GM21717 (cell line): ENCODE results near the gene SIGMAR1.
A peak's percentile ranks its signal among the peaks of the same experiment; 100 is the strongest.
"Not testable (repeated sequence)": the region's sequence is repeated elsewhere in the genome, so short reads cannot be mapped to it uniquely, and the experiment has no call there.

Experiments
- ATAC-seq: cut with Tn5 transposase; IDR thresholded peaks from one replicate; pipeline ENCODE4 v1.9.1; 2021; ENCODE audit warnings: mild to moderate bottlenecking, moderate library complexity; ENCODE audit not compliant: unreplicated experiment

Gene SIGMAR1

DNA sequence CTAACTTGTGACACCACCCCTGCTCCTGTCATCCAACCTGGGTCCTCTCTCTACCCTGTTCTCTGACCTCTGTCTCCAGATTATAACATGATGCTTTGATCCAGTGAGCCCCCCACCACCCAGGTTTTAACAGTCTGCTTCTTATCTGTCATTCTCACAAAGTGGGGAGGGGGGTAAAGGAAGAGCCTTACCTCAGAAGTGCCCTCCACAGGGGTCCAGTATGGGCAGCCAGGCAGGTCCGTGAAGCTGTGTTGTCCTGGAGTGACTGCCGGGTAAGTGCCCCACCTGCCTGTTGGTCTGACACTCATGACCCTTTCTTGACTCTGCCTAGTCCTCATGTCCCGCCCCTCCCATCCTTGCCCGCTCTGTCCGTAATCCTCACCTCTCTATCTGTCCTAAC, 17.8 kb upstream of the SIGMAR1 start:
- ATAC-seq, result no peak

DNA sequence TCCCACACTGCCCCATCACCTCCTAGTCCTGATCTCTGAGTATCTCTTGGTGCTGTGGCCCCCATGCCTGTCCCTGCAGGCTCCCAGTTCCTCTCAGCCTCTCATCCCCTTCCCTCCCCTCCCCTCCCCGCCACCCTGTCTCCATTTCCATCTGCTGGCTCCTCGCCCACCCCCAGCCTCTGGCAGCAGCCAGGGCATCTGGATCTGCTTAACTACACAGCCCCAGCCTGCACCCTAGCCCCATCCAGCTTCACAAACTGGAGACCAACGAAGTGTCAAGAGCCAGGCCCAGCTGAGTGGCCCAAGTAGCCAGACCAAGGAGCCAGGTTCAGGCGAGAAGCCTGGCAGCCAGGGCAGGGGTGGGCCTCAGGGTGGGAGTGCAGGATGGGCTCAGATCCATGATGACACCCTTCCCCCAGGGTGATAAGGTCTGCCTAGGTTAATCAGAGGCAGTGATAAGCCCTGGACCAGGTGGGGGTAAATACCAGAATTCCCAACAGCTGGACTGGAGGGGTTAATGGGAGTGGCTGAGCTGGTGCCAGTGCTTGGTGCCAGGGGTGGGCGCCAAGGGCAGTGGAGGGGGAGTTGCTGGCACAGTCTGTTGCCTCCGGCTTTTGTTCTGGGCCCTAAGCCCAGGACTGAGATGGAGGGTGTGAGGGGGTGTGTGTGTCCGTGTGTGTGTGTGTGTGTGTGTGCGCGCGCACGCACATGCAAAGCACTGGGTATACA, 16.9 kb upstream of the SIGMAR1 start:
- ATAC-seq, result no peak

DNA sequence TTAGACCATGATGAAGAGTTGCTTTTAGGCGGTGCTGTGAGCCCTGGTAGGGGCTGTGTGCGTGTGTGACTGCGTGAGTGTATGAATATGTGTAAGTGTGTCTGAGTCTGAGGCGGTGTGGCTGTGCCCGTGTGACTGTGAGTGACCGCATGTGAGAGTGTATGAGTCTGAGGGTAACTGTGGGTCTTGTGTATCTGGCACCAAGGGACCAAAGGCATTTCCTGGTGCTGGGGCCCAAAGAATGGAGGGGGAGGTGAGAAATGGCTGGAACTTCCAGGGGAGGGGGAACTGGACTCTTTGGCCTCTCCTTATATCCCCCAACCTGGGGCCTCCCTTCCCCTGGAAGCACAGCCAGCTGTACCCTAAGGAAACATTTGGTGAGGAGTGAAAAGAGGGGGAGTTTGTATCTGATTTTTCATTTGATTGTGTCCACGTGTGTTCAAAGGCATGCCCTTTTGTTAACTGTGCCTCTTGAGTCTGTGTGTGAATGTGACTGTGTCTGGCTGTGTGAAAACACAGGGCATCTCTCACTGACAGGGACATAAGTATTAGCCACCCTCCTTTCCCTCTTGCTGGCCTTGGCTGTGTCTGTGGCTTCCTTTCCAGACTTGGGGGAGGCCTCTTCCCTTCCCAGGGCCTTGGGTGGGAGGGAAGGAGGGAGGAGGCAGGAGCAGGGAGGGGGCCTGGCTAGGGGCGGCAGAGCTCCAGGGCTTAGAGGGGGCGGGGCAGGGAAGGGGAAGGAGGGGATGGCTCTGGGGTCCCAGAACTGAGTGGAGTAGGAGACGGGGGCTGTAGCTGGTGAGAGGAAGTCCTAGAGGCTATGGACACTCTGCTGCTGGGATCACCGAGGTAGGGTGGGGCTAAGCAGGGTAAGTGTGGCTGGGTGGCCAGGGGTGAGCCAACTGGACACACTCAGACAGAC, 15.8 kb upstream of the SIGMAR1 start:
- ATAC-seq, result no peak

DNA sequence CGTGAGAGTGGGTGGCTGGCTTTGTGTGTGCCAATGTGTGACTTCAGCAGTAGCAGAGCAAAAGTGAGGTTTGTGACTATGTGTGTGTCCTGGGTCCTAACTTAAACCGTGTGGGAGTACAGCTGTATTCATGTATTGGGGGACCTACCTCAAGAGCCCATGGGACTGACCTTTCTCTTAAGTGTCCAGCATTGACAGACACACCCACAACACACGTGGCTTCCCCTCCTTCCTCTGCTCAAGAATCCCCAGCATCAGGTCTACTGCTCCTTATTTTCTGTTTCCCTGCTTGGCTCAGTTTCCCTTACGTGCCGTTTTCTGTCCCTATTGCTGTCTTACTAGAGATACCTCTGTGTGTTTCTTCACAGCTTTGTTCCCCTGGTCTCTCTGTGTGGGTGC, 15.0 kb upstream of the SIGMAR1 start:
- no peak for ATAC-seq

DNA sequence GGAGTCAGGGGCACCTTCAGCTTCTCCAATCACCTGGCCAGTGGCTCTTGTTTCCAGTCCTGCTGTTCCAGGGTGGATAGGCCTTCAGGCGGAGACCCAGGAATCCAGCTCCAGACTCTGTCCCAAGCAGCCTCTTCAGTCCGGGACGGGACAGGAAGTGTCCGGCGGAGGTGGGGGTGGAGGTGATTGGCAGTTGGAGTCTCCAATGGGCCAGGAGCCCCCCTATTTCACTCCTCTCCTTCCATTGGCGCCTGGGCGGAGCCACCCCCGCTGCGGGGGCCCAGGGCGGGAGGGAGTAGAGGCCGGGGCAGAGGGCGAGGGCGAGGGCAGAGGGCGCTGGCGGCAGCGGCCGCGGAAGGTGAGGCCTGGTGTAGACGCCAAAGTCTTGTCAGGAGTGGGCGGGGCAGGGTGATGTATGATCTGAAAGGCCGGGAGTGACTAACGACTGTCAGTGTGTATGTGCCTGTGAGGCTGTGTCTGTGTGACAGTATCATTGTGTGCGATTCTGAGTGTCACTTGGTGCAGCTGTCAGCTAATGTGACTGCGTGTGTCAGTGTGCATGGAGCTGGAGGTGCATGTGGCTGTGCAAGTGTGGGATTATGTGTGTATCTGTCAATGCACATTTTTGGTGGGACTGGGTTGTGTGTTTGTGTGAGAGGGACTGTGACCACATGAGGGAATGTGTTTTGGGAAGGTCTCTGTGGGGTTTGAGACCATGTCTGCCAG, 14.5 kb upstream of the SIGMAR1 start, which contains the start of gene IL11RA:
TSS of gene IL11RA (plus strand) at position 310 of the 726 bp plus-strand sequence. CDS start 3,033 bp downstream, outside the sequence.
- no peak for ATAC-seq

DNA sequence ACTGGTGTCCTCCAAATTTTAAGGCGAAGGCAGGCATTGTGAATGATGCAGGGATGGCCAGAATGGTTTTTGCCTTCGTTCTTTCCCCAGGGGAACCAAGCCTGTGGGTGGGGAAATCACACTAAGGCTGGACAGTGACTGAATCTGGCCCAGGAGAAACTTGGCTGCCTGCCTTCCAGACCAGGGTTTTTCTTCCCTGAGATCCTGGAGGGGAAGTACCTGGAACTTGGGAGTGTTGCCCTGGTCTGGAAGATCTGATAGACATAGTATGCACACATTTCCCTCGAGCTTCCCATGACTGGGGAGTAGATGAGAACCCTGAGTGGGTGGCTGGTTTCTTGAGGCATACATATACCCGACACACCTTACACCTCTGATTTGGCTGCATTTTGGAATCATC, 13.7 kb upstream of the SIGMAR1 start:
- no peak for ATAC-seq

DNA sequence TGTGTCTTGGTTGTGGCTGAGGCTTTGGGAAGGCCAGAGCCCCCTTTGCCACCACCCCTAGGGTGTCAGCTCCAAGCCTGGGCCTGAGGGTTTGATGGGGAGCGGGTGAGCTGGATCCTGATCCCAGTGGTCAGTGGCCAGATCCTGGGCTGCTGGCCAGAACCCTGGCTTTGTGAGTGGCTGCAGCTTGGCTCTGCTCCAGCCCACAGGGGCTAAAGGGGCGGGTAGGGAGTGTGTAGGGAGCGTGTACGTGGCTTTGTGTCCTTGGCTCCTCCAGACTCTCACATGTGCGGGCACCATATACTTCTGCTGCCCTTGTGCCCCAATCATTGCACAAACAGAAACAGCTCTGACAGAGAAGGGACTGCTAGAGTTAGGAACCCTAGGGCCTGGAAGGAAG, 13.2 kb upstream of the SIGMAR1 start:
- ATAC-seq, result no peak

DNA sequence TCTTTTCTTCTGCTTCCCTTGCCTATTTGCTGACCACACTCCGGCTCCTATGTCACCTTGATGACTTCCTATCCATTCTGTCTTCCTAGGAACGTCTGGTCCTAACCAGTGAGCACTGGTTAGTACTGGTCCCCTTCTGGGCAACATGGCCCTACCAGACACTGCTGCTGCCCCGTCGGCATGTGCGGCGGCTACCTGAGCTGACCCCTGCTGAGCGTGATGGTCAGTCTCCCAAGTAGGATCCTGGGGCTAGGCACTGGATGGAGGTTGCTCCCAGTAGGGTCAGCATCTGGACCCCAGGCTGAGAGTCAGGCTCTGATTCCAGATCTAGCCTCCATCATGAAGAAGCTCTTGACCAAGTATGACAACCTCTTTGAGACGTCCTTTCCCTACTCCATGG, 11.1 kb upstream of the SIGMAR1 start:
- ATAC-seq, result no peak

DNA sequence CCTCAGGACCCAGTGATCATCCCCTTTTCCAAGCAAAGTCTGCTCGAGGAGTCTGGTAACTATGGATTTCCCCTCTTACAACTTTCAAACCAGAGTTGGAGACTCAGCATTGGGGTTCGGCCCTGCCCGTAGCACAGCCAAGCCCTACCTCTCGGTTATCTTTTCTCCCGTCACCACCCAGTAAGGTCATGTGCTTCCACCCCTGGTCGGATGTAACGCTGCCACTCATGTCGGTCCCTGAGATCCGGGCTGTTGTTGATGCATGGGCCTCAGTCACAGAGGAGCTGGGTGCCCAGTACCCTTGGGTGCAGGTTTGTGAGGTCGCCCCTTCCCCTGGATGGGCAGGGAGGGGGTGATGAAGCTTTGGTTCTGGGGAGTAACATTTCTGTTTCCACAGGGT, 10.1 kb upstream of the SIGMAR1 start:
- no peak for ATAC-seq

DNA sequence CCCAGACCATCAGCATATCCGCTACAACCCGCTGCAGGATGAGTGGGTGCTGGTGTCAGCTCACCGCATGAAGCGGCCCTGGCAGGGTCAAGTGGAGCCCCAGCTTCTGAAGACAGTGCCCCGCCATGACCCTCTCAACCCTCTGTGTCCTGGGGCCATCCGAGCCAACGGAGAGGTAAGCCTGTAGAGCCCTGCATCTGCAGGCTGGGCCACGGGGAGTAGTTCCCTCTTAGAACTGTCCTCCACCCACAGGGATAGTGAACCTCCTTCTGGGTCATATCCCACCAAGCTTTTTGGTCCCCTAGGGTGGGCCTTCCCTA, 9.5 kb upstream of the SIGMAR1 start:
- ATAC-seq, result no peak

DNA sequence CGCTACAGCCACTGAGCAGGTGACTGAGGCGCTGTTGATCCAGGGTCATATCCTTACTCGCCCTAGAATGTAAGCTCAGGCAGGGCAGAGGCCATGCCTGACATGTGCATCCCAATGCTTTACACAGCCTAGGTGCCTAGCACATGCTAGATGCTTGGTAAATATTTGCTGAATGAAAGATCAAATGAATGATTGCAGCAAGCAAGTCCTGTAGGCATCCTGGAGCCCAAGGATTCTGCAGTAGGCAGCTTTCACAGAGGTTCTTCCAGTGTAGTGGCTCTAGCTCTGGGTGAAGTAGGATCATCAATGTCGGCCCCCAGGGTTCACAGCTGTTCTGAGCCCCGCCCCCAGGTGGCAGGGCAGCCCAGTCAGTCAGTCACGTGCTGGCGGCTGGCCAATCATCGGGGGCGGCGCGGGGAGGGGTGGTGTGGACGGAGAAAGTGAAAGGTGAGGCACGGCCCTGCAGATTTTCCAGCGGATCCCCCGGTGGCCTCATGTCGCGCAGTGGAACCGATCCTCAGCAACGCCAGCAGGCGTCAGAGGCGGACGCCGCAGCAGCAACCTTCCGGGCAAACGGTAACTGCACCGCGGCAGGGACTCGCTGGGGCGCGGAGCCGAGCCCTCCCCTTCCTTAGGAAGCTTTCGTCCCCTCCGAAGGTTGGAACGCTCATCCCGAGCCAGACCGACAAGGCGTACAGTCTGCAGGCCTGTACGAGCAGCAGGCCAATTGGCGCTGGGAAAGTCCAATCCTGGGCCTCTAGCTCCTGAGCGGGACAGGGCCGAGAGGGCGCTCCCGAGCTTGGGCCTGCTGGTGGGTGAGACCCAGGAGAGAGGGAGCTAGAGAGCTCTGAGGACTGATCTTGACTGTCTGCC, 8.9 kb upstream of the SIGMAR1 start, which contains the start of gene GALT:
TSS of gene GALT (plus strand) at position 465 of the 873 bp plus-strand sequence. CDS start at position 495, 30 bp downstream.
- ATAC-seq, result peak; percentile 93

DNA sequence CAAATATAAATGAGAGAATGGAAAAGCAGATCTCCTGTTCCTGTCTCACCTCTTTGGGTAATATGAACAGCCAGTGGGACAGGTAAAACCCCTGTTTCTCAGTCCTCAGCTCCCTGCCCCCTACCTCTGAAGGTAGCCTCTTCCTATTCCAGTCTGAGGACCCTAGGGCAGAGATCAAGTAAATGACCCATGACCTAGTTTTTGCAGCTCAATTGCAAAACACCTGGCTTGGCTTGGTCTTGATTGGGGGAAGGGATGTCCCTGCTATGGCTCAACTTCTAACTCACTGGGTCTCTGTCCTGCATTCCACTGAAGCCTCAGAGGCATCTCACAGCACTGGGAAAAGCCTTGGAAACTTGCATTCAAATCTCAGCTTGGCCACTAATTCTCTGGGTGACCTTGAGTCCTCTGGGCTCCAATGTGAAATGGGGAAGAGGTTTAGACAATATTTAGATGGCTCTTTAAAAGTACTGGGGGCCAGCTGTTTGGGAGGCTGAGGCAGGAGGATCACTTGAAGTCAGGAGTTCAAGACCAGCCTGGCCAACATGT, 7.3 kb upstream of the SIGMAR1 start:
- no peak for ATAC-seq

DNA sequence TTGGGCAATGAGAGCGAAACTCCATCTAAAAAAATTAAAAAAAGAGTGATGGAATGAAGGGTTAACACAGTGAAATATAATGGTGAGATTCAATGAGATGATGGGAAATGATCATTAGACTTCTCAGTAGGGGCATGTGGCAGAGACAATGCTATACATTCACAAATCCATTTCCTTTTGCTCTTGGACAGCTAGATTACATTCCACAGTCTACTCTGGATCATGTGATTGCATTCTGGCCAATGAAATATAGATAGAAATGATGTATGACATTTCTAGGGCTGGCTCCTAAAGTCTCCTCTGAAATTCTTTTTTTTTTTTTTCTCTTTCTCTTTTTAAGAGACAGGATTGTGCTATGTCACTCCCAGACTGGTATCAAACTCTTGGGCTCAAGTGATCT, 5.1 kb upstream of the SIGMAR1 start:
- no peak for ATAC-seq

DNA sequence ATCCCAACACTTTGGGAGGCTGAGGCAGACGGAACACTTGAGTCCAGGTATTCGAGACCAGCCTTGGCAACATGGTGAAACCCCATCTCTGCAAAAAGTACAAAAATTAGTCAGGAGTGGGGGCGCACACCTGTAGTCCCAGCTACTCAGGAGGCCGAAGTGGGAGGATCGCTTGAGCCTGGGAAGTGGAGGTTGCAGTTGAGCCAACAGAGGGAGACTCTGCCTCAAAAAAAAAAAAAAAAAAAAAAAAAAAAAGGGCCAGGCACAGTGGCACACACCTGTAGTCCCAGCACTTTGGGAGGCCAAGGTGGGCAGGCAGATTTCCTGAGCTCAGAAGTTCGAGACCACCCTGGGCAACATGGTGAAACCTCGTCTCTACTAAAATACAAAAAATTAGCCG, 1.7 kb upstream of the SIGMAR1 start:
- ATAC-seq, result not testable (repeated sequence)

DNA sequence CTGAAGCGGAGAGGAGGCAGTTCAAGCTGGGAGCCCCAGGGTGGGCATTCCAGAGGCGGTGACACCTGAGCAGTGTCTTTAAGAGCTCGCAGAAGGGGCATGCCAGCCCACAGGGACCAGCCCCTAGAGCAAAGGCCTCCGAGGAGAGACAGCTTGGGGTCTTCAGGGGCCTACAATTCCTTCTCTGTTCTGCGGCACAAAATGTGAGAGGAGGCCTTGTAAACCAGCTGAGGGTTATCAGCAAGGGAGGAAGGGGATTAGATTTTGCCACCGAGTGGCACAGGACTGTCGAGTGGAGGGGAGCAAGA, 505 bp upstream of the SIGMAR1 start:
- no peak for ATAC-seq

DNA sequence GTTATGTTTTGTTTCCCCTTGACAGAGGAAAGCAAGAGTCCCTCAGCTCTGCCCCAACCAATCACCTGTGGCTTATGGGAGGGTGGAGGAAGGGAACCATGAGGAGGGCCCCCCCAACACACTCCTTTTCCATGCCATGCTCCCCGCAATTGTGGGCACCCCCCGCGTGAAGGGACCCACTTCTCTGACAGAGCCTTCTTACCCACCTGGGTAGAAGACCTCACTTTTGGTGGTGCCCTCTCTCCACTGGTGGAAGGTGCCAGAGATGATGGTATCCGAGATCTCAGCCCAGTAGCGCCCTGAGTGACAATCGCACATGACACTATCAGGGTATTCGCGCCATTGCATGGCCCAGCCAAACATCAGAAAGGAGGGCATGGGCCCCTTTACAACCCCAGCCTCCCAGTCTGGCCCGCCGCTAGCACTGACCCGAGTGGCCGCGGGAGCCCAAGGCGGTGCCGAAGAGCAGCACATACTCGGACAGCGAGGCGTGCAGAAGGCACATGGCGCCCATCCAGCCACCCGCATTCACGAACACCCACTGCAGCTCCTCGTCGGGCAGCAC, 714 bp downstream of the SIGMAR1 start:
- ATAC-seq, result no peak

DNA sequence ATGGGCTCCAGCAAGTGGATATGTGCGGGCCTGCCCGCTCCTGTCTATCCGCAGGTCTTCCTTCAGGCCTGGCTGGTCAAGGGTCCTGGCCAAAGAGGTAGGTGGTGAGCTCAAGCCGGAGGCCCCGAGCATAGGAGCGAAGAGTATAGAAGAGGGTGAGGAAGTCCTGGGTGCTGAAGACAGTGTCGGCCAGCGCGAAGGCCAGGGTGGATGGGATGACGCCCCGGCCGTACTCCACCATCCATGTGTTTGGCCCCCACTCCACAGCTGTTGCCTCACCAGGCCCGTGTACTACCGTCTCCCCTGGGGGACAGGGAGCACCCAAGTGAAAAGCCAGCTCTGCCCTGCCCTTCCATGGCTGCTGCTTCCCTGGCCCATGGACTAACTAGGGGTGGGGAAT, 2.0 kb downstream of the SIGMAR1 start:
- ATAC-seq, result no peak

DNA sequence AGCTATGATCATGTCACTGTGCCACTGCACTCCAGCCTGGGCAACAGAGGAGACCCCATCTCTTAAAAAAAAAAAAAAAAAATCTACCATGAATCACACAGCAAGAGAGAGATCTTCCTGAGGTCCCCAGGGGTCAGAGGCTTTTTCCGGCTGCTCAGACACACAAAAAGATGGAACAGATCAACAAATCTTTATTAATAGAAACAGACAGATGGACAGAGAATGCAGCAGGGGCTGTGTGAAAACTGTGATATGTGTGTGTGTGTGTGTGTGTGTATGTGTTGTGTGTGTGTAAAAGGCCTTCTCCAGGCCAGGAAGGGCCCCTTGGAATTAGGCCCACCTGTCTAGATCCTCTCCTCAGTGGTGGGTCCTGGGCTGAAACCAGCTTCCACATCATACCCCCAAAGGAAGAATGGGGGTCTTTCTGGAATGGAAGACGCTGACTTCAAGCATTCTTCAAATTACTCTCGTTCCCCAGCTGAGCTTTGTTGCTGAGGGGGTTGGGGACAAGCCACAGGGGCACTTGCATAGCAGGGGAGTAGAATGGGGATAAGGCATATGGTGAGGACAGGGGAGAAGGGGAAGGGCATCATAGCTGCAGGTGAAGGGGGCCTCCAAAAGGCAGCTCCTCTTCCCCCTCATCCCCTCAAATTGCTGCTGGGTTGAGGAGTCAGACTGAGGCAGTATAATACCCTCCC, 2.9 kb downstream of the SIGMAR1 start:
- no peak for ATAC-seq

DNA sequence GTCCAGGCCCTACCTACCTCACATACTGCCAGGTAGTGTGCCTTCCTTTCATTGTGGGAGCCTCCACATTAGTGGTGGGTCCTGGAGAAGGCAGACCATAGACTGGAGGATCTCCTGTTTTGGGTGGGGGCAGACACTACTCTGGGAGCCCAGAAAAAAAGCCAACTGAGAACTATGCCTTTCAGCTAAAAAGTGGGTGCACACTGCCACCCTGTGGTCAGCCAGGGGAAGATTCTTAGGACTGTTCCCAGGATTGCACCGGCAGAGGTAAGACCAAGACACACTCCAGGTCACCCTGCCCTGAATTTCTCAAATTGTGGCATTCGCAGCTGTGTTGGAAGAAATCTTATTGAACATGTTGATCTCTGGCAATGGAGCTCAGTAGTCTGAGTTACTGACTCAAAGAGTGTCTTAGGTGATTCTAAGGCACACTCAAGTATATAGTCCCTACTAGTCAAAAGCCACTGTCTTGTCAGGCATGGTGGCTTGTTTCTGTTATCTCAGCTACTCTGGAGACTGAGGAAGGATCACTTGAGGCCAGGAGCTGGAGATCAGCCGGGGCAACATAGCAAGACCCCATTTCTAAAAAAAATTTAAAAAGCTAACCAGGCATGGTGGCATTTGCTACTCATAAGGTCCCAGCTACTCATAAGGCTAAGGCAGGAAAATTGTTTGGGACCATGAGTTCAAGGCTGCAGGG, 3.6 kb downstream of the SIGMAR1 start:
- peak; percentile 36 for ATAC-seq
